ENCODE data around the gene MAPK8. TPM values are rescaled to one million over a fixed set of nuclear protein-coding genes. Genes with fewer than 3 reads are reported as not detected.
A peak's percentile ranks its signal among the peaks of the same experiment; 100 is the strongest.

Gene MAPK8
- polyA plus RNA-seq, 3 donors: 18.4 to 21.1 (median 18.5) TPM

- no peak overlapping the region for H3K4me3 Mint-ChIP-seq
- peak in 1 of 3 donors; percentile 0 for DNase-seq
- no peaks in the 10 kb centered on the region for H3K36me3 Mint-ChIP-seq
- 0% methylated on average over 1 of the region's 3 CpGs for WGBS (ENCODE audit: insufficient coverage)
- Histone ChIP-seq H3K4me3 (replicated peaks in 1 of 3; ENCODE audit: low read depth in 2 of 3, low read length in 3 of 3) (no peak overlapping the region), H2AFZ (ENCODE audit: insufficient read depth, low read depth, low read length, poor library complexity, severe bottlenecking) (no peak overlapping the region), H3K36me3 (replicated peaks in 1 of 2; ENCODE audit: control insufficient read depth in 1 of 2, insufficient read depth in 2 of 2, low read length in 2 of 2) (no peaks in the 10 kb centered on the region), H3K9ac (ENCODE audit: insufficient read depth, low read length, poor library complexity, severe bottlenecking) (no peak overlapping the region), H3K27me3 (ENCODE audit: control insufficient read depth in 2 of 2, insufficient read depth in 2 of 2, low read length in 2 of 2) (no peaks in the 10 kb centered on the region), H3K79me2 (ENCODE audit: insufficient read depth, low read length) (no peaks in the 10 kb centered on the region), H3K9me3 (replicated peaks in 1 of 2; ENCODE audit: control insufficient read depth in 1 of 2, insufficient read depth in 1 of 2, low read length in 2 of 2) (no peaks in the 10 kb centered on the region), H3K27ac (ENCODE audit: low read depth in 1 of 2, low read length in 2 of 2) (no peak overlapping the region), H3K4me2 (replicated peaks; ENCODE audit: extremely low read depth, low read length, poor library complexity, severe bottlenecking) (no peak overlapping the region), H3K4me1 (ENCODE audit: control insufficient read depth in 1 of 2, insufficient read depth in 2 of 2, low read length in 2 of 2) (no peaks in the 10 kb centered on the region), H4K20me1 (ENCODE audit: insufficient read depth, low read length) (no peaks in the 10 kb centered on the region)
- H3K27ac Mint-ChIP-seq: no peak overlapping the region
- intact Hi-C loops (cut with micrococcal nuclease): no loop called here
- H3K9me3 Mint-ChIP-seq: peaks cover 0 to 3% (median 0%) of the 10 kb centered on the region in 7 donors
- H3K27me3 Mint-ChIP-seq (ENCODE audit: low read depth in 3 of 3): peaks cover 6 to 15% (median 12%) of the 10 kb centered on the region in 3 donors
- no peaks in the 10 kb centered on the region for H3K4me1 Mint-ChIP-seq
- TF ChIP-seq, protein P1, sequence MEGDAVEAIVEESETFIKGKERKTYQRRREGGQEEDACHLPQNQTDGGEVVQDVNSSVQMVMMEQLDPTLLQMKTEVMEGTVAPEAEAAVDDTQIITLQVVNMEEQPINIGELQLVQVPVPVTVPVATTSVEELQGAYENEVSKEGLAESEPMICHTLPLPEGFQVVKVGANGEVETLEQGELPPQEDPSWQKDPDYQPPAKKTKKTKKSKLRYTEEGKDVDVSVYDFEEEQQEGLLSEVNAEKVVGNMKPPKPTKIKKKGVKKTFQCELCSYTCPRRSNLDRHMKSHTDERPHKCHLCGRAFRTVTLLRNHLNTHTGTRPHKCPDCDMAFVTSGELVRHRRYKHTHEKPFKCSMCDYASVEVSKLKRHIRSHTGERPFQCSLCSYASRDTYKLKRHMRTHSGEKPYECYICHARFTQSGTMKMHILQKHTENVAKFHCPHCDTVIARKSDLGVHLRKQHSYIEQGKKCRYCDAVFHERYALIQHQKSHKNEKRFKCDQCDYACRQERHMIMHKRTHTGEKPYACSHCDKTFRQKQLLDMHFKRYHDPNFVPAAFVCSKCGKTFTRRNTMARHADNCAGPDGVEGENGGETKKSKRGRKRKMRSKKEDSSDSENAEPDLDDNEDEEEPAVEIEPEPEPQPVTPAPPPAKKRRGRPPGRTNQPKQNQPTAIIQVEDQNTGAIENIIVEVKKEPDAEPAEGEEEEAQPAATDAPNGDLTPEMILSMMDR (IDR thresholded peaks at IDR 0.05): no peak
Measured at GRCh38 chr10:48468130-48468790, 161.8 kb downstream of the MAPK8 start.

DNA sequence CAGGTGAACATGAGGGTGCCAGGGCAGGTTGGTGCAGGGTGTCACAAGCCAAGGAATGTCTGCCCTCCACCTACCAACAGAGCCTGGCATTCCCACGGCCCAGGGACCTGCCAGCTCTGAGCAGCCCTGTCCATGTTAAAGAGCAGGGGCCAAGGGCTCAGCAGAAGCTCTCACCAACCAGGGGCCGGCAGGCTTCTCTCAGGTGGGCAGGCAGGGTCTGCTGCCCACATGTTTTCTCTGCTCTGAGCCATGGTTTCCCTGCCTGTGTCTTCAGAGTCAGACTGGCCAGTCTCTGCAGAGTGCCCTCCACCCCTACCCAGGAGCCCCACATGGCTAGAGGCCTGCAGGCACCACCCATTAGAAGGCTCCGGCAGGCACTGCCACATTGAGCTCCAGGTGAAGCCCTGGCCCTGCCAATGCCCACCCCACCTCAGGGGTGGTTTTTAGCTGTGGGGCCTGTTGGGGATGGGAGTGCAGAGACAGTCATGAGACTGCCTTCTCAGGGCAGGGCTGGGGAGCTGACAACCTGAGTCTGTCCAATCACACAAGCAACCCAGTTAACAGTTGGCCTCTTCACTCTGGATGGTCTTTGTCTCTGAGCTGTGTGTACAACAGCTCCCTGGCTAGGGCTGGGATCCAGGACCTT lies 162.5 kb downstream of the MAPK8 start:
- Histone ChIP-seq H3K27ac (ENCODE audit: low read depth in 1 of 2, low read length in 2 of 2) (no peak overlapping the region), H3K4me1 (ENCODE audit: control insufficient read depth in 1 of 2, insufficient read depth in 2 of 2, low read length in 2 of 2) (no peaks in the 10 kb centered on the region), H2AFZ (ENCODE audit: insufficient read depth, low read depth, low read length, poor library complexity, severe bottlenecking) (no peak overlapping the region), H3K4me3 (replicated peaks in 1 of 3; ENCODE audit: low read depth in 2 of 3, low read length in 3 of 3) (no peak overlapping the region), H3K27me3 (ENCODE audit: control insufficient read depth in 2 of 2, insufficient read depth in 2 of 2, low read length in 2 of 2) (no peaks in the 10 kb centered on the region), H3K36me3 (replicated peaks in 1 of 2; ENCODE audit: control insufficient read depth in 1 of 2, insufficient read depth in 2 of 2, low read length in 2 of 2) (no peaks in the 10 kb centered on the region), H3K4me2 (replicated peaks; ENCODE audit: extremely low read depth, low read length, poor library complexity, severe bottlenecking) (no peak overlapping the region), H3K9ac (ENCODE audit: insufficient read depth, low read length, poor library complexity, severe bottlenecking) (no peak overlapping the region), H3K79me2 (ENCODE audit: insufficient read depth, low read length) (no peaks in the 10 kb centered on the region), H4K20me1 (ENCODE audit: insufficient read depth, low read length) (no peaks in the 10 kb centered on the region), H3K9me3 (replicated peaks in 1 of 2; ENCODE audit: control insufficient read depth in 1 of 2, insufficient read depth in 1 of 2, low read length in 2 of 2) (no peaks in the 10 kb centered on the region)
- peaks cover 6 to 15% (median 12%) of the 10 kb centered on the region in 3 donors for H3K27me3 Mint-ChIP-seq (ENCODE audit: low read depth in 3 of 3)
- no peaks in the 10 kb centered on the region for H3K36me3 Mint-ChIP-seq
- no peak overlapping the region for H3K4me3 Mint-ChIP-seq
- no peak overlapping the region for H3K27ac Mint-ChIP-seq
- H3K9me3 Mint-ChIP-seq: peaks cover 0 to 3% (median 0%) of the 10 kb centered on the region in 7 donors
- intact Hi-C loops (cut with micrococcal nuclease): no loop called here
- DNase-seq: peak in 1 of 3 donors; percentile 0
- TF ChIP-seq, protein P1 (IDR thresholded peaks at IDR 0.05): no peak
- no peaks in the 10 kb centered on the region for H3K4me1 Mint-ChIP-seq
- WGBS (ENCODE audit: insufficient coverage): 90% methylated on average over 1 of the region's 3 CpGs
